Small intestine (tissue), 16 donors: Measurements from ENCODE around the gene DNAL1. TPM values are rescaled to one million over a fixed set of nuclear protein-coding genes. Genes with fewer than 3 reads are reported as not detected.

Source experiments
- DNase-seq, 2 donors: peaks; one replicate each; pipeline versions ENCODE4 v3.0.0 to v3.0.0-alpha.2; 2013
- FAIRE-seq: peaks from 2 replicates; lab custom pipeline; 2012; peaks lifted over from hg19 to GRCh38; lab: Jason Lieb, UNC
- H3K27ac ChIP-seq, 3 donors: one replicate each; pipeline ENCODE4 v1.5.1; 2013; ENCODE audit warnings: low read length in 2 of 3, mild to moderate bottlenecking in 2 of 3, control low read depth in 1 of 3, inconsistent platforms in 1 of 3, low read depth in 1 of 3, moderate library complexity in 1 of 3
- H3K27me3 ChIP-seq, 3 donors: one replicate each; pipeline ENCODE4 v1.6.1; 2013; ENCODE audit warnings: low read length in 3 of 3, inconsistent platforms in 1 of 3; ENCODE audit not compliant: control insufficient read depth in 3 of 3, insufficient read depth in 3 of 3
- H3K36me3 ChIP-seq, 3 donors: one replicate each; pipeline ENCODE4 v1.6.1; 2013; ENCODE audit warnings: low read length in 3 of 3, inconsistent platforms in 1 of 3, low read depth in 1 of 3, mild to moderate bottlenecking in 1 of 3, moderate library complexity in 1 of 3; ENCODE audit not compliant: control insufficient read depth in 3 of 3, insufficient read depth in 2 of 3
- H3K4me1 ChIP-seq, 3 donors: one replicate each; pipeline ENCODE4 v1.6.1; 2013; ENCODE audit warnings: low read length in 2 of 3, inconsistent platforms in 1 of 3, low read depth in 1 of 3, mild to moderate bottlenecking in 1 of 3, moderate library complexity in 1 of 3; ENCODE audit not compliant: control insufficient read depth in 3 of 3, insufficient read depth in 2 of 3
- H3K4me3 ChIP-seq, 3 donors: one replicate each; pipeline ENCODE4 v1.5.1; 2013; ENCODE audit warnings: low read length in 3 of 3, control low read depth in 1 of 3, inconsistent platforms in 1 of 3, low read depth in 1 of 3, mild to moderate bottlenecking in 1 of 3, moderate library complexity in 1 of 3
- H3K9me3 ChIP-seq, 2 donors: one replicate each; pipeline ENCODE4 v1.6.1; 2013; ENCODE audit warnings: low read depth in 1 of 2, low read length in 1 of 2; ENCODE audit not compliant: control insufficient read depth in 2 of 2, insufficient read depth in 1 of 2
- WGBS, 3 donors: extraction: QIAGEN DNeasy Blood & Tissue Kit; methylation state at CpG; one replicate each; pipeline ENCODE4 v1.1.7; 2013; 5-methylcytosine and 5-hydroxymethylcytosine counted together
- long read RNA-seq, 10 donors: transcript quantifications; one replicate each; lab custom pipeline, GENCODE V29; 2026
- polyA plus RNA-seq, 4 donors: library from polyadenylated mRNA; stranded (reverse) in 3 of 4; unstranded in 1 of 4; fragments of 200-250 nt in 3 of 4; fragments of 120-200 nt in 1 of 4; gene quantifications; one replicate each; pipeline versions ENCODE4 v1.2.1 to v1.2.3, GENCODE V29; 2013
- donor health status: healthy with polysubstance abuse.
- donor health status: control.
- donor health status: control.
- donor health status: Bipolar disorder and iron deficiency.
- donor health status: healthy.

DNAL1 gene
- polyA plus RNA-seq: 1 to 10 TPM in 3 of 4 donors, under 1 TPM in 1; 0.54 to 5.4 (median 3.0) TPM
- long read RNA-seq, donor 1: 0 reads
- long read RNA-seq, donor 2: 0 reads
- long read RNA-seq, donor 3, full-length matches to known transcripts: 1 of 1 reads
- long read RNA-seq, donor 3, partial matches to known transcripts: 0 of 1 reads
- long read RNA-seq, donor 3, other reads (novel, unspliced or antisense): 0 of 1 reads
- long read RNA-seq, donor 4: 0 reads
- long read RNA-seq, donor 5: 0 reads
- long read RNA-seq, donor 6: 0 reads
- long read RNA-seq, donor 7: 0 reads
- long read RNA-seq, donor 8: 0 reads
- long read RNA-seq, donor 9: 0 reads
- long read RNA-seq, donor 10, full-length matches to known transcripts: 2 of 2 reads
- long read RNA-seq, donor 10, partial matches to known transcripts: 0 of 2 reads
- long read RNA-seq, donor 10, other reads (novel, unspliced or antisense): 0 of 2 reads

GRCh38 chr14:73644531-73645247 is at the start of gene DNAL1:
DNAL1 (plus strand) TSS chr14:73644986; CDS start chr14:73645040, 54 bp downstream.
- Histone ChIP-seq H3K27ac (peak within 1 kb of the TSS; percentile 15 to 90 (median 83)), H3K4me3 (peak within 1 kb of the TSS; percentile 52 to 87 (median 54)), H3K9me3 (no peaks in the 10 kb centered on the region), H3K4me1 (peaks cover 0 to 3% (median 0%) of the 10 kb centered on the region in 3 donors), H3K27me3 (no peaks in the 10 kb centered on the region), H3K36me3 (no peaks in the 10 kb centered on the region)
- FAIRE-seq: no peak
- 0 to 1% (median 1%) methylated on average over 43 of the region's 43 CpGs for WGBS, 3 donors
- peak; percentile 90 to 94 for DNase-seq

- Histone ChIP-seq H3K27ac (peak overlapping the region in 2 of 3 donors; percentile 36 to 51), H3K4me1 (peaks cover 0 to 15% (median 3%) of the 10 kb centered on the region in 3 donors), H3K27me3 (no peaks in the 10 kb centered on the region), H3K9me3 (no peaks in the 10 kb centered on the region), H3K36me3 (peaks cover 0 to 6% (median 0%) of the 10 kb centered on the region in 3 donors), H3K4me3 (no peak overlapping the region)
- FAIRE-seq: no peak
- DNase-seq: peak; percentile 80 to 93
Observed at GRCh38 chr14:73599499-73599898, 45.3 kb upstream of the DNAL1 start.

- Histone ChIP-seq H3K27ac (no peak overlapping the region), H3K36me3 (no peaks in the 10 kb centered on the region), H3K9me3 (peaks cover 0 to 3% of the 10 kb centered on the region in 2 donors), H3K27me3 (no peaks in the 10 kb centered on the region), H3K4me3 (no peak overlapping the region), H3K4me1 (peaks cover 0 to 15% (median 3%) of the 10 kb centered on the region in 3 donors)
- no peak for DNase-seq
- FAIRE-seq: no peak
- WGBS, 3 donors: 80 to 89% (median 87%) methylated on average over 3 of the region's 3 CpGs
Observed at GRCh38 chr14:73602994-73603393, 41.8 kb upstream of the DNAL1 start.

GRCh38 chr14:73606271-73606670 is 38.5 kb upstream of the DNAL1 start:
- Histone ChIP-seq H3K4me3 (no peak overlapping the region), H3K4me1 (no peaks in the 10 kb centered on the region), H3K27me3 (no peaks in the 10 kb centered on the region), H3K9me3 (peaks cover 0 to 12% of the 10 kb centered on the region in 2 donors), H3K27ac (no peak overlapping the region), H3K36me3 (no peaks in the 10 kb centered on the region)
- WGBS, 3 donors: 79 to 84% (median 83%) methylated on average over 3 of the region's 3 CpGs
- FAIRE-seq: no peak
- DNase-seq: no peak

- Histone ChIP-seq H3K27me3 (no peaks in the 10 kb centered on the region), H3K4me3 (no peak overlapping the region), H3K36me3 (no peaks in the 10 kb centered on the region), H3K27ac (no peak overlapping the region), H3K4me1 (no peaks in the 10 kb centered on the region), H3K9me3 (peaks cover 0 to 12% of the 10 kb centered on the region in 2 donors)
- FAIRE-seq: no peak
- 94 to 100% (median 94%) methylated on average over 1 of the region's 1 CpG for WGBS, 3 donors
- DNase-seq: no peak
Observed at GRCh38 chr14:73607241-73607640, 37.5 kb upstream of the DNAL1 start.

- H3K4me3 ChIP-seq: no peak overlapping the region
- H3K27me3 ChIP-seq: no peaks in the 10 kb centered on the region
- H3K9me3 ChIP-seq: peaks cover 0 to 12% of the 10 kb centered on the region in 2 donors
- DNase-seq (peak in 1 of 2 donors; percentile 32), FAIRE-seq (no peak)
- no peaks in the 10 kb centered on the region for H3K36me3 ChIP-seq
- H3K27ac ChIP-seq: no peak overlapping the region
- WGBS, 3 donors: 43 to 62% (median 55%) methylated on average over 2 of the region's 2 CpGs
- no peaks in the 10 kb centered on the region for H3K4me1 ChIP-seq
Observed at GRCh38 chr14:73610687-73611086, 34.1 kb upstream of the DNAL1 start.

- no peak for FAIRE-seq
Observed at GRCh38 chr14:73612339-73613045, 32.3 kb upstream of the DNAL1 start, which contains the start of gene ACOT6. ACOT6 (plus strand) TSS chr14:73612517; CDS start chr14:73612572, 55 bp downstream.

GRCh38 chr14:73613046-73613383 is 31.8 kb upstream of the DNAL1 start:
- no peak for DNase-seq
- peaks cover 0 to 9% of the 10 kb centered on the region in 2 donors for H3K9me3 ChIP-seq
- WGBS, 3 donors: 3 to 9% (median 5%) methylated on average over 12 to 13 of the region's 13 CpGs
- no peak for FAIRE-seq
- H3K27ac ChIP-seq: peak overlapping the region in 2 of 3 donors; percentile 66 to 88
- peak overlapping the region; percentile 9 to 65 (median 42) for H3K4me3 ChIP-seq
- H3K27me3 ChIP-seq: no peaks in the 10 kb centered on the region
- no peaks in the 10 kb centered on the region for H3K36me3 ChIP-seq
- H3K4me1 ChIP-seq: no peaks in the 10 kb centered on the region

More at GRCh38 chr14:73612339-73613045, 32.3 kb upstream of the DNAL1 start, which contains the start of gene ACOT6:
- H3K27ac ChIP-seq: peak within 1 kb of the TSS; percentile 66 to 88 (median 71)
- H3K4me1 ChIP-seq: no peaks in the 10 kb centered on the region
- WGBS, 3 donors: 0 to 1% (median 1%) methylated on average over 82 to 84 of the region's 84 CpGs
- no peaks in the 10 kb centered on the region for H3K36me3 ChIP-seq
- H3K4me3 ChIP-seq: peak within 1 kb of the TSS; percentile 27 to 65 (median 53)
- H3K27me3 ChIP-seq: no peaks in the 10 kb centered on the region
- peaks cover 0 to 9% of the 10 kb centered on the region in 2 donors for H3K9me3 ChIP-seq
- peak; percentile 69 to 90 for DNase-seq
